T-helper 2 cell treated with Interferon-gamma antibody and Interleukin-4, amounts not matched to agents 100 ng/mL and 5 ng/mL, for 36 hours (primary cell): Measurements from ENCODE around the gene DDIT3. TPM values are rescaled to one million over a fixed set of nuclear protein-coding genes. Genes with fewer than 3 reads are reported as not detected.
"Not testable (repeated sequence)": the region's sequence is repeated elsewhere in the genome, so short reads cannot be mapped to it uniquely, and the experiment has no call there.

Experiments used
- intact Hi-C: fragments of 100-400 bp; cut with micrococcal nuclease; formaldehyde crosslinking; loops from one replicate; pipeline ENCODE4 v1.15.1; 2023
- total RNA-seq: library from RNA; stranded (reverse); gene quantifications from 2 replicates; pipeline ENCODE4 v1.2.3, GENCODE V29; 2022

Gene DDIT3, protein sequence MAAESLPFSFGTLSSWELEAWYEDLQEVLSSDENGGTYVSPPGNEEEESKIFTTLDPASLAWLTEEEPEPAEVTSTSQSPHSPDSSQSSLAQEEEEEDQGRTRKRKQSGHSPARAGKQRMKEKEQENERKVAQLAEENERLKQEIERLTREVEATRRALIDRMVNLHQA
- 9.9 and 10.7 TPM in 2 replicates for total RNA-seq

DNA sequence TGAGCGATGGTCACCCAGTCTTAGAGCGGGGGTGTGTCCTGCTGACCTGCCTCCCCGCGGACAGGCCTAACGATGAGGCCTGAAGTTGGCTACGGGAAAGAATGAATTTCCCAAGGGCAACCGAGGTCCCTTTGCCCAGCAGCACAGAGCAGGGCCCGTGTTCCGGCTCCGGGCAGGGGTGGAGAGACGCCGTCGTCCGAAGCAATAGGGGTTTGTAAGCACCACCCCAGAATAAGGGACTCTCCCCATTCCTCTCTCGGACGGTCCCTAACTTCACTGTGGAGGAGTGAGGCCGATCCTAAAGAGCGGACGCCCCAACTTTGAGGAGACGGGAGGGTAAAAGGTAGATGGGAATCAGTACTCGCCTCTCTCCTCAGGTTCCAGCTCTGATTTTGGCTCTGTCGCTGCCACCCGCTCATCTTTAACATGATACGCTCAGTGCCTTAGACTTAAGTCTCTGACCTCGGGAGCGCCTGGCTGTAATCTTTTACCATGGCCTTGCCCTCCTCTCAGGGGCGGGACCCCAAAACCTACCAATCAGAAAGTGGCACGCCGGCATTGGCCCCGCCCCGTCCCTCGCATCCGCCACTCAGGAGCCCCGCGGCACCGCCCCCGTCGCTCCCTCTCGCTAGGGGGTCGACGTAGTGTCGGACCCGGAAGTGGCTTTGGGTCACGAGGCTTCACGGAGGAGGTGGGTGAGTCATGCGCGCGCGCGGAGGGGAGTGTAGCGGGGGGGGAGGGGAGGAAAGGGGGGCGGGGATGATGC is at the start of gene DDIT3:
DDIT3 (minus strand) TSS at position 462 of the 766 bp plus-strand sequence. CDS start 3,108 bp downstream, outside the sequence.
- intact Hi-C loops: loop anchor here (1.0 to 5.0 kb wide), 7 partner anchors 33 to 833 kb away; partner anchors contain the start of genes ARHGAP9, CDK4, PIP4K2C and PTGES3

DNA sequence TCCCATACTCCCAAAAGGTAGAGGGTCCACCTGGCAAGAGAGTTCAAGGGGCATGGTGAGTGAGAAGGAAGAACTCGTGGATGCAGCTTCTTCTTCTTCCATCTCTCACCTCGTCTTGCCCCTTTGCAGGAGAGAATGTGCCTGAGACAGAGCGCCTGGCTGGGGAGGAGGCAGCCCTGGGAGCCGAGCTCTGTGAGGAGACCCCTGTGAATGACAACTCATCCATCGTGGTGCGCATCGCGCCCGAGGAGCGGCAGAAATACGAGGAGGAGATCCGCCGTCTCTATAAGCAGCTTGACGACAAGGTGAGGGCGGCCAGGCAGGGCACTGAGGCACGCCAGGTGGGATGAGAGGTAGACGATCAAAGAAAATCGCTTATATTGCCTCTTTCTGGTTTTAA is 49.5 kb upstream of the DDIT3 start:
- intact Hi-C loops: no loop called here

DNA sequence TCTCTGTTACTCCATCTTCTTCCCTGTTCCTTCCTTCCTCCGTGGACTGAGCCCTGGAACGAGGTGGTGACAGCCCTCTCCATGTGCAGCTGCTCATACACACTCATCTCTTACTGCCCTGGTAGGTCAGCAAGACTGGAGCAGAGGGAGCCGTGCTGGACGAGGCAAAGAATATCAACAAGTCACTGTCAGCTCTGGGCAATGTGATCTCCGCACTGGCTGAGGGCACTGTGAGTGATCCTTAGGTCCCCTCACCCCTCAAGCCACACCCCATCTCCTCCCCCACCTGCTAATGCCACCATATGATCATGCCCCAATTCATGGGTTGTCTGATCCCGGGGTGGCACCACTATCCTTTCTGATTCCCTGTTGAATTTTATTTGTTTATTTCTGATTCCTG is 48.5 kb upstream of the DDIT3 start:
- intact Hi-C loops: no loop called here

DNA sequence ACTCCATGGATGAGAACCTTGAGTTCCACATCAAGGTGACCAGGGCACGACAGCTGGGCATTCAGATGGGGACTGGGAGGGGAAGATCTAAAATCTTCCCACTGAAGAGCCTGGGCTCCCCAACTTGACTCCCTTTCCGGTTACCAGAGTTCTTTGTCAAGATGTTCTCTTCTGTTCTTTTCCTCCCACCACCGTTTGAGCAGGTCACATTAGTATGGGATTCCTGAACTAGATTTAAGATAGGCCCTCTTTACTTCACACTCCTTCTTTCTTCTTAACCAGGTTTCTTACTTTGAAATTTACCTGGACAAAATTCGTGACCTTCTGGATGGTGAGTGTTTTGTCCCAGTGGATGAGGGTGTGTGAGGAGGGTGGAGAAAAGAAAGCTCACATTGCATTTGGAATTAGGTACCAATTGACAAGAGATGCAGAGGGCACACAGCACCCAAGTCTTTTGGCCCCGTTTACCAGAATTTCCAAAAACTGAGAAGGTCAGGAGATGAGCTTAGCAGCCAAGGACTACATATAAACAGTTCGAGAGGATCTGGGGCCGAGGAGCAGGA is 43.9 kb upstream of the DDIT3 start:
- intact Hi-C loops: no loop called here

DNA sequence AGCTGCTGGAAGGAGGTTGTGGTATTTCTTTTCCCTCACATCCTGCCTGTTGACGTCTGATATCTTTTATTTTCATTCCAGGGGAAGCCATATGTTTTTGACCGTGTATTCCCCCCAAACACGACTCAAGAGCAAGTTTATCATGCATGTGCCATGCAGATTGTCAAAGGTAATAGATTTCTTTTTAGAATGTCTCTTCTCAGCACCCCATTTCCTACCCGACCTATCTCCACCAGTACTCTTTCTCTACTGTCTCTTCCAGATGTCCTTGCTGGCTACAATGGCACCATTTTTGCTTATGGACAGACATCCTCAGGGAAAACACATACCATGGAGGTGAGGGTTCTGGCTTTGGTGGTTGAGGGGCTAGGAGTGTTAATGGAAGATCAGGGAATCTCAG is 43.0 kb upstream of the DDIT3 start:
- intact Hi-C loops: no loop called here

DNA sequence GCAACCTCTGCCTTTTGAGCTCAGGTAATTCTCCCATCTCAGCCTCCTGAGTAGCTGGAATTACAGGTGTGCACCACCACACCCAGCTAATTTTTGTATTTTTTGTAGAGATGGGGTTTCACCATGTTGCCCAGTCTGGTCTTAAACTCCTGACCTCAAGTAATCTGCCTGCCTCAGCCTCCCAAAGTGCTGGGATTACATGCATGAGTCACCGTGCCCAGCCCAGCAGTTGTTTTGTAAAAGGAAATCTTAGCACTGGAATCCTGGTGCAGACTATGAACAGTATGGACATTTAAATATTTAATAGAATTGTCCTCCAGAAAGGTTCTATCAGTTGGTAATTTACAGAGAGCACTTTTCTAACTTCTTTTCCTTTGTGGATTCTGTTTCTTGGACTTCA is 40.8 kb upstream of the DDIT3 start:
- intact Hi-C loops: not testable (repeated sequence)

DNA sequence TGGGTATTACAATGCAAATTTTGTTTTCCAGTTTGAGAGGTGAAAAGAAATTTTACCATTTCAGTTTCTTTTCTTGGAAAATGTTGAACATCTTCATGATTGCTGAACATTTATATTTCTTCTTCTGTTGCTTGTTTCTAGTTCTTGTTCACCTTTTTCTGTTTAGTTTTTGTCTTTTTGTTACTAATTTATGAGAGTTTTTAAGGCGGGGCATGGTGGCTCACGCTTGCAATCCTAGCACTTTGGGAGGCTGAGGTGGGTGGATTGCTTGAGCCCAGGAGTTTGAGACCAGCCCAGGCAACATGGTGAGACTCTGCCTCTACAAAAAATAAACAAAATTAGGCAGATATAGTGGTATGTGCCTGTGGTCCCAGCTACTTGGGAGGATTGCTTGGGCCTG is 40.2 kb upstream of the DDIT3 start:
- intact Hi-C loops: no loop called here

DNA sequence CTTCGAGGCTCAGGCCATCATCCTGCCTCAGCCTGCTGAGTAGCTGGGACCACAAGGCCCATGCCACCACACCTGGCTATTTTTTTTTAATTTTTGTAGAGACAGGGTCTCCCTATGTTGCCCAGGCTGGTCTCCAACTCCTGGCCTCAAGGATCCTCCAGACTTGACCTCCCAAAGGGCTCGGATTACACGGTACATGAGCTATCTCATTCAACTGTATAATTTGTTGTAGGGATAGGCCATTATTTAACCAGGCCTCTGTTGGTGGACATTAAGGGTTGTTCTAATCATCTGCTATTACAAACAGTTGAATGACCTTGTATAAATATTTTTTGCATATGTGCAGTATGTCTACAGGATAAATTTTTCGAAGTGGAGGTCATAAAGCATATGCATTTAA is 38.5 kb upstream of the DDIT3 start:
- intact Hi-C loops: no loop called here

DNA sequence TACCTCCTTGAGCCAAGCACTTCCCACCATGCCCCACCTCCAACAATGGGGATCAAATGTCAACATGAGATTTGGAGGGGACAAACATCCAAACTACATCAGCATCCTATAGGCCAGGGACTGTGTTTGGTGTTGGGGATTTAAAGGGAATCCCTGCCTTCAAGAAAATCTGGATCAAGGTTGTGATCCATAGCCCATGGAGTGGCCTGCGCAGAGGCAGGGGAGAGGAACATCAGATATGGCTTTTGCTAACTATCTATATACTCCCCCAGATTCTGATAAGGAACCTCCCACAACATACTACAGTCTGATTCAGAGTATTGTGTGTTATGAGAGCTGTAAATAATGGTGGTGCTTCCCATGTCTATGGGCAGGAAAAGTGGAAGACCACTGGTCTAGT is 34.6 kb upstream of the DDIT3 start:
- intact Hi-C loops: no loop called here

DNA sequence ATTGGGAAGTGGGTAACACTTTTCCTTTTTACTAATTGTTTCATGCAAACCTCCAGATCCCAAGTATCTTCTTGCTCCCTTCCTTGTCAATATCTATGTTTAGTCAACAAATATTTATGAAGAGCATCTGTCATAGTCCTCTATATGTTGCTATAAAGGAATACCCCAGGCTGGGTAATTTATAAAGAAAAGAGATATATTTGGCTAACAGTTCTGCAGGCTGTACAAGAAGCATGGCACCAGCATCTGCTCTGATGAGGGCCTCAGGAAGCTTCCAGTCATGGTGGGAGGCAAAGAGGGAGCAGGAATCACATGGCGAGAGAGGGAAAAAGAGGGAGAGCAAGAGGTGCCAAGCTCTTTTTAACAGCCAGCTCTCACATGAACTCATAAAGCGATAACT is 34.1 kb upstream of the DDIT3 start:
- intact Hi-C loops: no loop called here

DNA sequence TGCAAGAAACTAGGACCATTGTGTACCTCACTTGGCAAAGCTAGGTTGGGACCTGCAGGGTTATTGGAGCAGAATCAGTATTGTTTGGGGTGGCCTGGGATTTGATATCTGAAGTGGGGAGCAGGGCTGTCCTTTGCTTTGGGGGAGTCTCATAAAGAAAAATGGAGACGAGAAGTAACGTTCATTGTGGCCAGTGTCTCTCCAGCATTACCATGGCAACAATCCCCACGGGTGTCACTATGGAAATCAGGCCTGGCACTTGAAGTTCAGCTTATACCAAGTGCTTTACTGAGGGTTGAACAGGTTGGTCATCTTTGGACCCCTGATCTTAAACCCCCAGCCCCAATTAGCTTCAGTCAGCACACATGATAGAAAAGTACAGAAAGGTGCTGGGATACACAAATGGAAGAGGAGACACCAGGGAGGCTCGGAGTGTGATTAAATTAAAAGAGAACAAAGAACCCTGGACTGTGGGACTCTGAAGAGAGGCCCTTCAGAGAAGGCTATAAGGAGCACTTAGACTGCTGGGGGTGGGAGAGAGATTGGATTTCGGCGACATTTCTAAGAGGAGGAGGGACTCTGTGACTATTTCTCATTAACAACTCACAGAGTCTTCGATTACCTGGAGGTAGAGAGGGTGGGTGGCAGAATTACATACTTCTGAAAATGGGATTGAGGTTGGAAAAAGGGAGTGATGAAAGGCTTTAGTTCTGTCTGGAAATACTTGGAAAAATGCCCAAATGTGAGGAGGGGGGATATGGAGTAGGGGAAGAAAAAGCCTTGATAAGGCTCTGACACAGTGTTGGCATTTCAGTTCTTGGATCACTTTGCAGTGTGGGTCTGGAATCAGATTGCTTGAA is 33.3 kb upstream of the DDIT3 start:
- intact Hi-C loops: no loop called here

DNA sequence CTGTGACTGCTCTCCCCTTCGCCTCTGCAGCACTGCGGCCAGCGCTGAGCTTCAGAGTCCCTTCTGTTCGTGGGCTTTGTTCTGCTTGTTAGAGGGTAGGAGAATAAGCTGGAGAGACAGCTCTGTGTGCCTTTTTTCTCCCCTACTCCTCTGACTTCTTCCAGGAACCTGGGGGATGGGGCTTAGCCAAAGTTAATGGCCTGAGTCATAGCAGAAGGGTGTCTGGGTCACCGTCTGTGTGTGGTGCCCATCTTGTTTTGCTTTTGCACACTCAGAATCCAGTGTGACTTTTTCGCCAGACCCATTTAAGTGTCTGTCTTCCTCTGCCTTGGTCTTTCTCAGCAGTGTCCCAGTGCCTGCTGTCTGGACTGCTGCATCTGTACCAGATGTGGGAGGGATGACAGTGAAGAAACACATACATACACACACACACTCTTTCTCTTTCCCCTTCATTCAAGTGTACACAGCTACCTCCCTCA is 32.6 kb upstream of the DDIT3 start:
- intact Hi-C loops: no loop called here

DNA sequence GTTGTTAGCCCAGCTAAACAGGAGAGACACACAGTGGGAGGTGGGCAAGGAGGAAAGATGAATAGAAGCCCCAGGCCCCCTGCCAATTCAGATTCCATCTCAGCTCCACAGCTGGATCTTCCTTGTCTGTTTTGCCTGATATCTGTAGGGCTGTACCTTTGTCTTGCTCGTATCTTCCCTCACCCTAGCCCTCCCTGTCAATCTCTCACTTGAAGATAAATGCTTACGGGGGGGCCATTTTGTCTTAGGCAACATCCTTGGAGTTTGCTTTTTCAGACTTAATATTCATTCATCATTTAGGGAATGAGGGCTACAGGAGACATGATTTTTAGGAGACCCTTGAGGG is 32.0 kb upstream of the DDIT3 start:
- intact Hi-C loops: no loop called here

DNA sequence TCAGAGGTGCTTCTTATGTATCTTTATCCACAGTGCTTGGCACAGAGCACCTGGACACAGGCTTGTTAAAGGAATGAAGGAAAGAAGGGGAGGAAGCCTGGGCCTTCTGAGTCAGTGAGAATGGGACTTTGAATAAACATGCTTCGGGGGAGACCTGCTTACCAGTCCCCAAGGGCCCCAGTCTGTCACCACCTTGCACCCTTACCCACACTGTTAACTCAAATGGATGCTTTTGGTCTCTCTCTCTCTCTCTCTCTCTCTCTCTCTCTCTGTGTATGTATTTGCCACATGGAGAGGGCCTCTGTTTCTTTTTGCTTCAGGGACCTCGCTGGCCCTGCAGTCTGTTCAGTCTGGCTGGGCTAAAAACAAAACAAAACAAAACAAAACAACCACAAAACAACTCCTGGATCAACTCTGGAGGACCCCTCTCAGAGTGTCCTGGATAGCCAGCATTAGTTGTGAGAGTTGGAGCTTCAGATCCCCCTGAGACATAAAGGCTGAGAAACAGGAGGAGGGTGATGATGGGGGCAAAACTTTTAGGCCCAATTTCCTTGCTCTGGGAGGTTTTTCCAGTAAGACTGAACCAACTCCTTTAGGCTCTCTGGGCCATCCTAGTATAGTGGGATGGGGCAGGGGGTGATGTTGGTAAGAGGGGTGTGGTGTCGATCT is 31.5 kb upstream of the DDIT3 start:
- intact Hi-C loops: no loop called here

DNA sequence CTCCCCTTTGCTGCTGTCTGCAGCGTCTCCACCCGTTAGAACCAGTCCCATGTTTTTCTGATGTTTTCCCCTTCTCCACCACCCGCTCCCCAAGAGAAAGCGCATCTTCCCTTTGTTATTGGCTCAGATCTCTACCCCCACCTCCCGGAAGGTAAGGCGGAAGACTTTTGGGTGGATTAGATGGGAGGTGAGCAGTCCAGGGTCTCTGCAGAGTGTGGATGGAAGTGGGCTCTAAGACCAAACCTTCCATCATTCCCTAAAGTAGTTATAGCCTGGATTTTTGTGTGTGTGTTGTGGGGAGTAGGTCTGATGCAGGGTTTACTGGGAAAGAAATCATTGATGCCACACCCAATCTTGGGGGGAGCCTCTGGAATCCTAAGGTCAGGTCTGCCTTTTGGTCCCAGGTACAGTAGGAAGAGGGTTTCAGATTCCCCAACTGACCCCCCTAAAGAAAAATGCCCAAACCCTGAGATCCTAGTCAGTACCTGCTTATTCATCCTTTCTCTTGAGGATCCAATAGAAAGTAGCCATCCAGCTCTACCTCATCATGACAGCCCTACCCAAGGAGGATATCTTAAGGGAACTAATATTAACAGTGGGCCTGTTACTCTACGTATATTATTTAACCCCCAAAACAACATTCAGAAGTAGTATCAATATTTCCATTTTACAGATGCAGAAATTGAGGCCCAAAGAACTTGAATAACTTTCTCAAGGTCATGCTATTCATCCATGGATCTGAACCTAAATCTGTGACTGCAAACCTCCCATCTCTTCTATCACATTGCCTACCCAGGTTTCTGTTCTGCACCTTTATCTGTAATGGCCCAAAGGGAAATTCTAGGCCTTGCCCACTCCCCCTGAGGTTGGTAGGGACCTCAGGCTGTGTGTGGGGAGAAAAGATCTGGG is 30.6 kb upstream of the DDIT3 start:
- intact Hi-C loops: no loop called here

DNA sequence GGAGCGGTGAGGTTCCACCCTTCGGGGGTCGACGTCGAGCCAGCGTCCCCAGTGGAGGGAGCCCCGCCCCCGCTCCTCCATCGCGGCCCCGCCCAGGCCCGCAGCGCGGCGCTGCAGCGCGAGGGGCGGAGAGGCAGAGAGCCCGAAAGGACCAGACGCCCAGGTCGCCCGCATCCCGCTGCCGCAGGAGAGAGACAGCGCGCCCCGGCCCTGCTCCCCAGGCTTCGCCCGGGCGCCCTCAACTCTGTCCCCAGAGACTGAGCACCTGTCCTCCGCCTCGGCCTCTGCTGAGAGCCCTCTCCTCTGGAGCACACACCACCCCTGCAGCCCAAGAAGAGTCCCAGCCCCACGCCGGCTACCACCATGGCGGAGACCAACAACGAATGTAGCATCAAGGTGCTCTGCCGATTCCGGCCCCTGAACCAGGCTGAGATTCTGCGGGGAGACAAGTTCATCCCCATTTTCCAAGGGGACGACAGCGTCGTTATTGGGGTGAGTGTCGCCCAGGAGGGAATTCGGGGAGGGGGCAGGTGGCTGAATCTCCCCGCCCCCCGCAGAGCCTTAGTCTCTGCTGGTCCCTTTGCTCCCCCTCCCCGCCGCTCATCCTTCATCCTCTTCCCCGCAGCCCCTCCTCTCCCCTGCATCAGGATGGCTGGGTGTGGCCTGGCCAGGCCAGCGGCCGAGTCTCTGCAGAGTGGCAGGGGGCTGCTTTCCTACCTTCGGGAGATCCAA is 29.8 kb upstream of the DDIT3 start, which contains the start of gene KIF5A:
KIF5A (plus strand) TSS at position 136 of the 732 bp plus-strand sequence; CDS start at position 364, 228 bp downstream.
- intact Hi-C loops: loop anchor here (5.0 kb wide), 1 partner anchor 192 kb away; no protein-coding TSS in a partner anchor

DNA sequence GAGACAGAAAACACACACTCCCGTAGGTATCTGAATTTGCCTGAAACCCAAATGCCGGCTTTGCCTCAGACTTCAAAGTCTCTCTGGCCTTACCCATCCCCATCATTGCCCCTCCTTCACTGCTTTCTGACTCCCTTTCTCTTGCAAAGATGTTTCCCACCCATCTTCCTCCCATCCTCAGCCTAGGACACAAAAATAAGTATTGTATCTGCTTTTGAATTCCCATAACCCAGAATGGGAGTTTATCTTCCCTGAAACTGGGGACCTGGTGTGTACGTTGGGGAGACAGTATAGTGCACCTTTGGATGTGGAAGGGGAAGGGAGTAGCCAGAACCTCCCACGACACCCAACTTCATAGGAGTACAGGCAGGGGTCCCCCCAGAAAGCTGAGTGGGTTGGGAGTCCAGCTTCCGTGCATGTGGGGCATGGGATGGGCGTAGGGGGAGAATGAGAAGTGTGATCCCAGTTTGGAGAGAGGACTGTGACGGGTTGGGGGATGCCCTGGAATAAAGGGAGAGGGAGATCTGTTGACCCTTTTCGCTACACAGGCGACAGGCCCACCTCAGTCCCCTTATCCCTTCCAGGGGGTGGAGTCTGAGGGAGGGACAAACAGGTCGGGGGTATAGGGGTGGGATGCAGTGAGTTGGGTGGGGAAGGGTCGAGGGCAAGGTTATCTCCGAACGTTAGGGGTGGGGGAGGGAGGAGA is 29.0 kb upstream of the DDIT3 start:
- intact Hi-C loops: loop anchor here (5.0 kb wide), 1 partner anchor 193 kb away; no protein-coding TSS in a partner anchor

DNA sequence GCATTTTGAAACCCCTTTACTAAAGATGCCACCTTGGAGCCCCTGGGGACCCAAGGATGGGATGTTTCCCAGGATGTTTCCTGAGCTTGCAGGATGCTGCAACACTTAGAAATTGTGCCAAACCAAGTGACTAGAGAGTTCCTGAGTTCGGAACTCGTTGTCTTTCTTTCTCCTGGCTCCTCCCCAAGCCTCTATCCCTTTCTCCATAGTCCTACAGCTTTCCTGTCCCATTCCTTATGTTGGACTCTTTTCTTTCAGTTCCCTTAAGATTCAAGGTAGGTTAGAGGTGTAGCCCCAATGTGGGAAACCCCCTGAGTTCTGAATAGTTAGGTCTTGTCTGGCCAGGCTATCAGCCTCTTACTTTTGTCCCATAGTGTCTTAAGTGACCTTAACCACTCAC is 28.2 kb upstream of the DDIT3 start:
- intact Hi-C loops: loop anchor here (5.0 kb wide), 1 partner anchor 194 kb away; no protein-coding TSS in a partner anchor

DNA sequence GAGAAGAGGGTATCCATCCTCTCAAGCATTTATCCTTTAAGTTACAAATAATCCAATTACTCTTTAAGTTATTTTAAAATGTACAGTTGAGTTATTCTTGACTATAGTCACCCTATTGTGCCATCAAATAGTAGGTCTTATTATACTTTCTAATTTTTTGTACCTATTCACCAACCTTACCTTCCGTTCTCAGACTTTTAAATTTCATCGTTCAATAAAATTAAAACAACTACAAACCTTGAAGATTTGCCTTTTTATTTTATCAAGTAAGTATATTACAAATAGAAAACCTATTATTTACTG is 27.6 kb upstream of the DDIT3 start:
- intact Hi-C loops: loop anchor here (5.0 kb wide), 1 partner anchor 194 kb away; no protein-coding TSS in a partner anchor
